ENCODE measurements around the gene GMPR2.

The GMPR2 gene

DNA sequence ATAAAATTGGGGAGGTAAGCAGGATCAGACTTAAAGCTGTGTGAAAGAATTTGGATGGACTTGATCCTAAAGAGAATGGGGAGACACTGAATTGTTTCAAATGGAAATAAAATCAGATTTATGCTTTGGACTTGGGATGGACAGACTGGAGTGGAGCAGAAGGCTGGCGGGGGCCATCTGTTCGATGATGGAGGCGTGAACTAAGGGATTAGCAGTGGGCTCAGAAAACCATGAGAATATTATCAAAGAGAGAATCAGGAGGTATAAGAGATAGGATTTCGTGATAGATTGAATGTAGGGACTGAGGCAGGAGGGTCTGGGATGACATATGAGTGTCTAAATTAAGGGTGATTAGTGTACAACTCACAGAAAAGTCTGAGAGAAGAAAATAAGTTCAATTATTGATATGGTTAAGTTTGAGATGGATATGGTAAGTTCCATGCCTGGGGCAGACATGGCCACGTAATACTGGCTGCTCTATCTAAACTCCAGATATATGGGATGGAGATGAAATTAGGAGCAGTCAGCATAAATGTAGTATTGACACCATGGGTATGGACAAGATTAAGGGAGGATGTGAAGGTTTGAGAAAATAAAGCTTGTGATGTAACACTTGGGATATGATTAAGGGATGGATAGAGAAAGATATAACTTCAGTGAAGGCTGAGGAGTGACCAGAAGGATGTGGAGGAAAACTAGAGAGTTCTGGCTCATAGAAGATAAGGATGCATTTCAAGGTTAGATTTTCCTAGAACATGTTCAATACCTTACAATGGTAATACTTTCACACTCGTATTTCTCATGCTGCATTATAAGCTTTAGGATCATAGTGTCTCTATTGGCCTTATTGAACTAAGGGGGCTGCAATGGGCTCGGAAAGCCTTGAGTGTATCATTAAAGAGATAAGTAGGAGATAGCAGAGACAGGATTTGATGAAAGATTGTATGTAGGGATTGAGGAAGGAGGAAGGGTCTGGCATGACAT is 28.3 kb upstream of the GMPR2 start:
- Histone ChIP-seq H3K27ac (no peak overlapping the region), H3K4me1 (no peaks in the 10 kb centered on the region), H3K36me3 (peaks cover 38 to 52% (median 41%) of the 10 kb centered on the region in 3 donors), H3K27me3 (no peaks in the 10 kb centered on the region), H3K9me3 (no peaks in the 10 kb centered on the region), H3K4me3 (no peak overlapping the region)
- TF ChIP-seq, protein P1, sequence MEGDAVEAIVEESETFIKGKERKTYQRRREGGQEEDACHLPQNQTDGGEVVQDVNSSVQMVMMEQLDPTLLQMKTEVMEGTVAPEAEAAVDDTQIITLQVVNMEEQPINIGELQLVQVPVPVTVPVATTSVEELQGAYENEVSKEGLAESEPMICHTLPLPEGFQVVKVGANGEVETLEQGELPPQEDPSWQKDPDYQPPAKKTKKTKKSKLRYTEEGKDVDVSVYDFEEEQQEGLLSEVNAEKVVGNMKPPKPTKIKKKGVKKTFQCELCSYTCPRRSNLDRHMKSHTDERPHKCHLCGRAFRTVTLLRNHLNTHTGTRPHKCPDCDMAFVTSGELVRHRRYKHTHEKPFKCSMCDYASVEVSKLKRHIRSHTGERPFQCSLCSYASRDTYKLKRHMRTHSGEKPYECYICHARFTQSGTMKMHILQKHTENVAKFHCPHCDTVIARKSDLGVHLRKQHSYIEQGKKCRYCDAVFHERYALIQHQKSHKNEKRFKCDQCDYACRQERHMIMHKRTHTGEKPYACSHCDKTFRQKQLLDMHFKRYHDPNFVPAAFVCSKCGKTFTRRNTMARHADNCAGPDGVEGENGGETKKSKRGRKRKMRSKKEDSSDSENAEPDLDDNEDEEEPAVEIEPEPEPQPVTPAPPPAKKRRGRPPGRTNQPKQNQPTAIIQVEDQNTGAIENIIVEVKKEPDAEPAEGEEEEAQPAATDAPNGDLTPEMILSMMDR (IDR thresholded peaks at IDR 0.05): no peak
- DNase-seq: peak in 1 of 2 donors; percentile 11
- intact Hi-C loops (cut with DNase I; ENCODE audit: low total_unique reads): no loop called here

DNA sequence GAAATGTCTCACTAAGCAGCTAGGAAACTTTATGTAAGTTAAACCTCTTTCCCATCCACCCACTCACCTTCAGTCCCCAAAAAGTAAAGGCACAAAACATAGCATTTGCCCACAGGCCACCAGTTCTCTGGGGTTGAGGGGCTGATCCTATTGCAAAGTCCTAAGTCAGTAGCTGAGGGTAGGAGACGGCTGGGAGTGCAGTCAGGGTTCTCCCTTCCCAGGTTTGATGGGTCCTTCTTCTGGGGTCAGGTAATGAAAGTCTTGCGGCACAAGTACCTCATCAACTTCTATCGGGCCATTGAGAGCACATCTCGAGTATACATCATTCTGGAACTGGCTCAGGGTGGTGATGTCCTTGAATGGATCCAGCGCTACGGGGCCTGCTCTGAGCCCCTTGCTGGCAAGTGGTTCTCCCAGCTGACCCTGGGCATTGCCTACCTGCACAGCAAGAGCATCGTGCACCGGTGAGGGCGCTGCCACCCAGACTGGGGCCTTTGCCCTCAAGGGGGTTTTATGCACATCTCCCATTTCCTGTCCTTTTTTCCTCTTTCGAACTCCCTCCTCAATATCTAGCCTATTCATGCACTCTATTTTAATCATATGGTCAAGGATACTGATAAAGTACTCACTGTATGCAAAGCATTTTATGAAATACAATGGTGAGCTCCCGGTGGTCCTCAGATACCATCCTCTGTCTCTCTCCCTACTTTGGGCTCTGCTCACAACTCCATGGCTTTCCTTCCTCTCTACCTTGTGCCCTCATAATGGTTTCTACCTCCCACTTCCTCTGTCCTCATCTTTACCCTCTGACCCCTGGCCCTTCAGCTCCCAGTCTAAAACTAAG is 26.2 kb upstream of the GMPR2 start:
- Histone ChIP-seq H3K4me1 (no peaks in the 10 kb centered on the region), H3K36me3 (peaks cover 48 to 68% (median 53%) of the 10 kb centered on the region in 3 donors), H3K4me3 (no peak overlapping the region), H3K9me3 (no peaks in the 10 kb centered on the region), H3K27me3 (no peaks in the 10 kb centered on the region), H3K27ac (no peak overlapping the region)
- intact Hi-C loops (cut with DNase I; ENCODE audit: low total_unique reads): no loop called here
- TF ChIP-seq, protein P1 (IDR thresholded peaks at IDR 0.05): no peak
- peak in 1 of 2 donors; percentile 53 for DNase-seq

DNA sequence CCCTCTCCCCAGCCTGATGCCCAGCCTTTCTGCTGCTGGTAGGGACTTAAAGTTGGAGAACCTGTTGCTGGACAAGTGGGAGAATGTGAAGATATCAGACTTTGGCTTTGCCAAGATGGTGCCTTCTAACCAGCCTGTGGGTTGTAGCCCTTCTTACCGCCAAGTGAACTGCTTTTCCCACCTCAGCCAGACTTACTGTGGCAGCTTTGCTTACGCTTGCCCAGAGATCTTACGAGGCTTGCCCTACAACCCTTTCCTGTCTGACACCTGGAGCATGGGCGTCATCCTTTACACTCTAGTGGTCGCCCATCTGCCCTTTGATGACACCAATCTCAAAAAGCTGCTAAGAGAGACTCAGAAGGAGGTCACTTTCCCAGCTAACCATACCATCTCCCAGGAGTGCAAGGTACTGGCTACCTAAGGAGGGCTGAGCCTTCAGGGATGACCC is 25.6 kb upstream of the GMPR2 start:
- H3K9me3 ChIP-seq: no peaks in the 10 kb centered on the region
- H3K4me3 ChIP-seq: no peak overlapping the region
- TF ChIP-seq, protein P1 (IDR thresholded peaks at IDR 0.05): no peak
- peaks cover 47 to 66% (median 52%) of the 10 kb centered on the region in 3 donors for H3K36me3 ChIP-seq
- peaks cover 0 to 4% (median 3%) of the 10 kb centered on the region in 4 donors for H3K4me1 ChIP-seq
- H3K27ac ChIP-seq: no peak overlapping the region
- intact Hi-C loops (cut with DNase I; ENCODE audit: low total_unique reads): no loop called here
- peak in 1 of 2 donors; percentile 28 for DNase-seq
- H3K27me3 ChIP-seq: no peaks in the 10 kb centered on the region

DNA sequence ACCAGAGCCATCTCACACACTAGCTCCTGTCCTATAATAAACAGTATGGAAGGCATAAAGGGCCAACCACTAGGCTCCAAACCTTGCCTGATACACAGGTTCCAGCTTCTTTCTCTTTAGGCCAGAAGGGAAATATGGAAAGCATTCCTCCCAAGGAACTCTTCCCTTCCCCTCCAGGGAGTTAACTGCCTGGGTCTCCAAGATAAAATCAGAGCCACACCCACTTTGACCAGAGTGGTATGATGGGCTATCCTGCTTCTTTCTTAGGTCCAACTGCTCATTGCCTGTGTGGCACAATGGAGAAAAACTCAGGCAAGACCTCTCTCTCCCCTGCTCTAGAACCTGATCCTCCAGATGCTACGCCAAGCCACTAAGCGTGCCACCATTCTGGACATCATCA is 25.1 kb upstream of the GMPR2 start:
- Histone ChIP-seq H3K4me3 (no peak overlapping the region), H3K27me3 (no peaks in the 10 kb centered on the region), H3K4me1 (peaks cover 0 to 8% (median 7%) of the 10 kb centered on the region in 4 donors), H3K36me3 (peaks cover 43 to 61% (median 48%) of the 10 kb centered on the region in 3 donors), H3K27ac (no peak overlapping the region), H3K9me3 (no peaks in the 10 kb centered on the region)
- intact Hi-C loops (cut with DNase I; ENCODE audit: low total_unique reads): no loop called here
- TF ChIP-seq, protein P1 (IDR thresholded peaks at IDR 0.05): no peak
- peak in 1 of 2 donors; percentile 29 for DNase-seq

DNA sequence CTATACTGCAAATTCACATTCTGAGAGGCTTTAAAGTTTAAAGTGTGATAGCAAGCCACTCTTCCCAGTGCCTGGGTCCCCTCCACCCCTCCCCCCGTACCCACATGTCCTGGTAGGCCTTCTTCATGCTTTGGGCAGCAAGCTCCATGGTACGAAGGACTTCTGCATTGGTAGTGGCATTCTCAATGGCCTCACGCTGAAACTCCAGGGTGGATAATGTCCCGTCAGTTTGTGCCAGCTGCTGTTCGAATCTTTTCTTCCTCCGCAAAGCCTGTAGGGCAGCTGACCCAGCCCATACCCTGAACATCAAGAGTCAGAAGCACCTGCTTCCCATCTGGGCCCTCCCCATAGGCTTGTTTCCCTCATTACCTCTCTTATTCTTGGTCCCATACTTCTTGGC is 21.4 kb upstream of the GMPR2 start:
- intact Hi-C loops (cut with DNase I; ENCODE audit: low total_unique reads): no loop called here
- peaks cover 0 to 31% (median 26%) of the 10 kb centered on the region in 4 donors for H3K4me1 ChIP-seq
- no peak overlapping the region for H3K4me3 ChIP-seq
- H3K36me3 ChIP-seq: peaks cover 30 to 45% (median 39%) of the 10 kb centered on the region in 3 donors
- H3K9me3 ChIP-seq: no peaks in the 10 kb centered on the region
- DNase-seq: peak in 1 of 2 donors; percentile 35
- TF ChIP-seq, protein P1 (IDR thresholded peaks at IDR 0.05): no peak
- no peaks in the 10 kb centered on the region for H3K27me3 ChIP-seq
- H3K27ac ChIP-seq: no peak overlapping the region
